ENCODE measurements around the gene NR5A2.

DNA sequence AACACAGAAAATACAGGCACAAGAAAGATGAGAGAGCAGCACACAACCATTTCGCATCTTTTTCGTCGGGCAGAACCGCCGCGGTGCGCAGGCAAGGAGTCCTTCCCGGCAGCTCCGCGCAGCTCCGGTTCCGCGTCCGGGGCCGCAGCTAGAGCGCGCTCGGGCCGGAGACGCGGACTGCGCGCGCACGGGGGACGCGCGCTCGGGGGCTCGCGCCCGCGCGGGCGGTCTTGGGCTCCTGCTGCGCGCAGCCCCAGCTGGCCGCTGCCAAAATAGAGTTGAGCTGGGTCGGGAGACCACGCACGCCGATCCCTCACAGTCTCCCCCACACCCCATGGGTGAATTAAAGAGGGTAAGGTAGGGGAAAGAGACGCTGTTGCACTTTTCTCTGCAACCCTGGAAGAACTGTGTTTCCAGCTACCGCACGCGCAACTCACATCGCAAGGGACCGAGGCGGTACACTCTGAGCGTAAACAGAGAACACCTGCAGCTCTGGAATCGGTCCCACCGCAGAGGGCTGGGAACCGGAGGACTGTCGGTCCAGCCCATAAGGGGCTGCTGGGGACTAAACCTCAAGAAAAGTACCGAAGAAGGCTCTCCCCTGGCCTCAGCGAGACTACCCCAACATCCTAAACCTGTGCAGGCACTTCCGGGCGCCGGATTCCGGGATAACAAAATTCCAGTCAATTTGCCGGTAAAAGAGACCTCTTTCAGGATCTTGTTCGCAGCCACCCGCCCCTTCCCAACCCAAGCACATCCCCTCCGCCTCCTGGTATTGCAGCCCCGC is 1.7 kb downstream of the NR5A2 start:
- TF ChIP-seq, protein P1, sequence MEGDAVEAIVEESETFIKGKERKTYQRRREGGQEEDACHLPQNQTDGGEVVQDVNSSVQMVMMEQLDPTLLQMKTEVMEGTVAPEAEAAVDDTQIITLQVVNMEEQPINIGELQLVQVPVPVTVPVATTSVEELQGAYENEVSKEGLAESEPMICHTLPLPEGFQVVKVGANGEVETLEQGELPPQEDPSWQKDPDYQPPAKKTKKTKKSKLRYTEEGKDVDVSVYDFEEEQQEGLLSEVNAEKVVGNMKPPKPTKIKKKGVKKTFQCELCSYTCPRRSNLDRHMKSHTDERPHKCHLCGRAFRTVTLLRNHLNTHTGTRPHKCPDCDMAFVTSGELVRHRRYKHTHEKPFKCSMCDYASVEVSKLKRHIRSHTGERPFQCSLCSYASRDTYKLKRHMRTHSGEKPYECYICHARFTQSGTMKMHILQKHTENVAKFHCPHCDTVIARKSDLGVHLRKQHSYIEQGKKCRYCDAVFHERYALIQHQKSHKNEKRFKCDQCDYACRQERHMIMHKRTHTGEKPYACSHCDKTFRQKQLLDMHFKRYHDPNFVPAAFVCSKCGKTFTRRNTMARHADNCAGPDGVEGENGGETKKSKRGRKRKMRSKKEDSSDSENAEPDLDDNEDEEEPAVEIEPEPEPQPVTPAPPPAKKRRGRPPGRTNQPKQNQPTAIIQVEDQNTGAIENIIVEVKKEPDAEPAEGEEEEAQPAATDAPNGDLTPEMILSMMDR (IDR thresholded peaks at IDR 0.05 in 4 of 5, conservative IDR thresholded peaks at IDR 0.05 in 1 of 5) = no peak
- no peak for TF ChIP-seq POLR2A (IDR thresholded peaks at IDR 0.05)

Measured in gastrocnemius medialis (tissue), 4 donors.